Nephron (organoid): ENCODE measurements around the gene REM2.

Experiments used
- H3K27ac Mint-ChIP-seq, 3 experiments: 2 replicates each; pipeline ENCODE4 v1.8.0; 2020; ENCODE audit warnings: mixed read lengths in 3 of 3, mild to moderate bottlenecking in 2 of 3, moderate library complexity in 1 of 3
- H3K27me3 Mint-ChIP-seq: 2 replicates; pipeline ENCODE4 v1.8.0; 2021; ENCODE audit warnings: low read depth, mild to moderate bottlenecking, moderate library complexity, mixed read lengths
- H3K36me3 Mint-ChIP-seq: 2 replicates; pipeline ENCODE4 v1.8.0; 2020; ENCODE audit warnings: low read depth, mixed read lengths
- H3K4me1 Mint-ChIP-seq: 2 replicates; pipeline ENCODE4 v1.8.0; 2020; ENCODE audit warnings: mixed read lengths
- H3K4me3 Mint-ChIP-seq, 3 experiments: 2 replicates each; pipeline ENCODE4 v1.8.0; 2020; ENCODE audit warnings: mild to moderate bottlenecking in 3 of 3, mixed read lengths in 3 of 3, moderate library complexity in 2 of 3
- H3K9me3 Mint-ChIP-seq: 2 replicates; pipeline ENCODE4 v1.8.0; 2020; ENCODE audit warnings: mixed read lengths
- TF ChIP-seq, protein P1 (sequence below), 3 experiments: fragments of 200-600 bp; sonication (generic); IDR thresholded peaks; one replicate each; pipeline ENCODE4 v1.5.0; 2021; ENCODE audit warnings: antibody characterized with exemption in 3 of 3; ENCODE audit not compliant: unreplicated experiment in 3 of 3

Gene REM2

GRCh38 chr14:22915886-22916521 is 33.0 kb downstream of the REM2 start:
- Mint-ChIP-seq H3K9me3 (no peaks in the 10 kb centered on the region), H3K27ac (no peak overlapping the region), H3K36me3 (peaks cover 59% of the 10 kb centered on the region), H3K4me3 (peak overlapping the region in 2 of 3 experiments; percentile 50 to 54), H3K27me3 (no peaks in the 10 kb centered on the region), H3K4me1 (peaks cover 27% of the 10 kb centered on the region)
- TF ChIP-seq, protein P1, sequence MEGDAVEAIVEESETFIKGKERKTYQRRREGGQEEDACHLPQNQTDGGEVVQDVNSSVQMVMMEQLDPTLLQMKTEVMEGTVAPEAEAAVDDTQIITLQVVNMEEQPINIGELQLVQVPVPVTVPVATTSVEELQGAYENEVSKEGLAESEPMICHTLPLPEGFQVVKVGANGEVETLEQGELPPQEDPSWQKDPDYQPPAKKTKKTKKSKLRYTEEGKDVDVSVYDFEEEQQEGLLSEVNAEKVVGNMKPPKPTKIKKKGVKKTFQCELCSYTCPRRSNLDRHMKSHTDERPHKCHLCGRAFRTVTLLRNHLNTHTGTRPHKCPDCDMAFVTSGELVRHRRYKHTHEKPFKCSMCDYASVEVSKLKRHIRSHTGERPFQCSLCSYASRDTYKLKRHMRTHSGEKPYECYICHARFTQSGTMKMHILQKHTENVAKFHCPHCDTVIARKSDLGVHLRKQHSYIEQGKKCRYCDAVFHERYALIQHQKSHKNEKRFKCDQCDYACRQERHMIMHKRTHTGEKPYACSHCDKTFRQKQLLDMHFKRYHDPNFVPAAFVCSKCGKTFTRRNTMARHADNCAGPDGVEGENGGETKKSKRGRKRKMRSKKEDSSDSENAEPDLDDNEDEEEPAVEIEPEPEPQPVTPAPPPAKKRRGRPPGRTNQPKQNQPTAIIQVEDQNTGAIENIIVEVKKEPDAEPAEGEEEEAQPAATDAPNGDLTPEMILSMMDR (IDR thresholded peaks at IDR 0.05; ENCODE audit: unreplicated experiment in 3 of 3), result no peak

- peak within 1 kb of the TSS; percentile 98 to 99 (median 99) for H3K27ac Mint-ChIP-seq
- peak within 1 kb of the TSS; percentile 91 to 94 (median 91) for H3K4me3 Mint-ChIP-seq
- peaks cover 18% of the 10 kb centered on the region for H3K4me1 Mint-ChIP-seq
- H3K36me3 Mint-ChIP-seq, result peaks cover 64% of the 10 kb centered on the region
- H3K9me3 Mint-ChIP-seq, result no peaks in the 10 kb centered on the region
- TF ChIP-seq, protein P1 (IDR thresholded peaks at IDR 0.05; ENCODE audit: unreplicated experiment in 3 of 3), result no peak
- H3K27me3 Mint-ChIP-seq, result no peaks in the 10 kb centered on the region
These were observed 36.0 kb downstream of the REM2 start, which contains the start of gene RBM23 for GRCh38 chr14:22918804-22919600. TSS of gene RBM23 (minus strand) at chr14:22919149.

GRCh38 chr14:22919601-22919921 is 36.5 kb downstream of the REM2 start:
- Mint-ChIP-seq H3K36me3 (peaks cover 70% of the 10 kb centered on the region), H3K4me1 (peaks cover 18% of the 10 kb centered on the region), H3K9me3 (no peaks in the 10 kb centered on the region), H3K27me3 (no peaks in the 10 kb centered on the region), H3K4me3 (peak overlapping the region; percentile 91 to 94 (median 91)), H3K27ac (peak overlapping the region; percentile 98 to 99 (median 99))
- TF ChIP-seq, protein P1 (IDR thresholded peaks at IDR 0.05; ENCODE audit: unreplicated experiment in 3 of 3), result no peak

- TF ChIP-seq, protein P1 (IDR thresholded peaks at IDR 0.05; ENCODE audit: unreplicated experiment in 3 of 3), result no peak
- Mint-ChIP-seq H3K27me3 (no peaks in the 10 kb centered on the region), H3K27ac (peak overlapping the region in 2 of 3 experiments; percentile 69 to 98), H3K4me3 (peak overlapping the region in 1 of 3 experiments; percentile 8), H3K36me3 (peaks cover 66% of the 10 kb centered on the region), H3K9me3 (no peaks in the 10 kb centered on the region), H3K4me1 (peaks cover 18% of the 10 kb centered on the region)
These were observed 37.7 kb downstream of the REM2 start for GRCh38 chr14:22920697-22921096.

GRCh38 chr14:22922294-22922693 is 39.3 kb downstream of the REM2 start:
- TF ChIP-seq, protein P1 (IDR thresholded peaks at IDR 0.05; ENCODE audit: unreplicated experiment in 3 of 3), result no peak
- H3K27me3 Mint-ChIP-seq, result no peaks in the 10 kb centered on the region
- H3K36me3 Mint-ChIP-seq, result peaks cover 67% of the 10 kb centered on the region
- H3K4me3 Mint-ChIP-seq, result no peak overlapping the region
- H3K27ac Mint-ChIP-seq, result no peak overlapping the region
- H3K9me3 Mint-ChIP-seq, result no peaks in the 10 kb centered on the region
- H3K4me1 Mint-ChIP-seq, result peaks cover 14% of the 10 kb centered on the region
